Gastroesophageal sphincter (tissue), 4 donors: ENCODE data around the gene TMEM238. TPM values are rescaled to one million over a fixed set of nuclear protein-coding genes. Genes with fewer than 3 reads are reported as not detected.
A peak's percentile ranks its signal among the peaks of the same experiment; 100 is the strongest.
"Not testable (repeated sequence)": the region's sequence is repeated elsewhere in the genome, so short reads cannot be mapped to it uniquely, and the experiment has no call there.

Source experiments
- ATAC-seq: fragments of 150-250 bp; one replicate; pipeline ENCODE4 v1.9.1; 2016; ENCODE audit warnings: mild to moderate bottlenecking, moderate library complexity
- H3K27ac ChIP-seq, 4 donors: fragments of 200-600 bp; sonication (generic) in 3 of 4; 1 replicate in 3 of 4; 2 replicates in 1 of 4; pipeline ENCODE4 v1.5.1; 2016 to 2019
- H3K27me3 ChIP-seq: fragments of 200-600 bp; sonication (generic); one replicate; pipeline ENCODE4 v1.5.1; 2019
- H3K36me3 ChIP-seq, 2 donors: fragments of 200-600 bp; sonication (generic); one replicate each; pipeline ENCODE4 v1.5.1; 2019; ENCODE audit warnings: control low read depth in 1 of 2
- H3K4me1 ChIP-seq, 3 donors: fragments of 200-600 bp; sonication (generic); 1 replicate in 2 of 3; 2 replicates in 1 of 3; pipeline ENCODE4 v1.5.1; 2016 to 2019; ENCODE audit warnings: control low read depth in 2 of 3
- H3K4me3 ChIP-seq, 2 donors: fragments of 200-600 bp; sonication (generic); one replicate each; pipeline ENCODE4 v1.5.1; 2019; ENCODE audit warnings: mild to moderate bottlenecking in 1 of 2, moderate library complexity in 1 of 2
- H3K9me3 ChIP-seq, 3 donors: fragments of 200-600 bp; sonication (generic); one replicate each; pipeline ENCODE4 v1.5.1; 2017 to 2019; ENCODE audit warnings: control low read depth in 2 of 3
- EP300 ChIP-seq: sonication (generic); formaldehyde crosslinking; IDR thresholded peaks from one replicate; pipeline ENCODE4 v1.6.1; 2017; ENCODE audit warnings: antibody characterized with exemption, mild to moderate bottlenecking
- POLR2A ChIP-seq, 2 donors: fragments of 450-650 bp; IDR thresholded peaks; one replicate each; pipeline ENCODE4 v1.6.1; 2017; ENCODE audit warnings: antibody characterized with exemption in 2 of 2, mild to moderate bottlenecking in 2 of 2, moderate library complexity in 1 of 2
- POLR2AphosphoS5 ChIP-seq: sonication (generic); formaldehyde crosslinking; IDR thresholded peaks from one replicate; pipeline ENCODE4 v1.6.1; 2017; ENCODE audit warnings: antibody characterized with exemption
- WGBS, 2 donors: methylation state at CpG; one replicate each; pipeline ENCODE4 v1.1.5; 2018; ENCODE audit warnings: low coverage in 1 of 2; 5-methylcytosine and 5-hydroxymethylcytosine counted together
- total RNA-seq, 4 donors: library from RNA; depleted of rRNA; stranded (reverse); fragments of >200 nt; gene quantifications; one replicate each; pipeline ENCODE4 v1.1.0, GENCODE V29; 2016
- TF ChIP-seq, protein P1 (sequence below), 4 experiments: fragments of 200-600 bp in 2 of 4; fragments of 450-650 bp in 2 of 4; sonication (generic) in 1 of 4; IDR thresholded peaks; one replicate each; pipeline ENCODE4 v1.5.1; 2017 to 2019; ENCODE audit warnings: antibody characterized with exemption in 4 of 4, mild to moderate bottlenecking in 2 of 4, moderate library complexity in 2 of 4

The TMEM238 gene
- total RNA-seq, 4 donors from 2014 or later, result 1.6 to 6.0 TPM; not detected in 2

DNA sequence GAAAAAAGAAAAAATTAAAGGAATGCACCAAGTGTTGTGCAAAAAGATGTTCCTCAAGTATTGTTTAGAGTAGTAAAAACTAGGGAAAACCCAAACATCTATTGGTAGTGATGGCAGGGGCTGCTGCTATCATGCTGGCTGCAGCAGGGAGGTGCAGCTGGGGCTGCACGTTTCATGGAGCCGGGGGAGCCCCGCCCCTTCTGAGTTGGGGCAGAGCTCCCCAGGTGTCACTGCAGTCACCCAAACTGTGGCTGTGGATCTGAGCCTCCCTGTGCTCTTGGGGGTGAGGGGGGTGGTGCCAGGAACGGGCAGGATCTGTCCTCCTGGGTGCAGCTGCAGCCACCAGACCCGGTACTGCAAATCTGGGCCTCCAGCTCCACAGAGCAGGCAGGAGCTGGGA lies 35.0 kb upstream of the TMEM238 start:
- no peaks in the 10 kb centered on the region for H3K9me3 ChIP-seq
- peaks cover 33% of the 10 kb centered on the region for H3K27me3 ChIP-seq
- no peak overlapping the region for H3K4me3 ChIP-seq
- H3K36me3 ChIP-seq, result no peaks in the 10 kb centered on the region
- H3K4me1 ChIP-seq, result no peaks in the 10 kb centered on the region
- ATAC-seq, result no peak
- WGBS, 2 donors, result 42 to 43% methylated on average over 2 of the region's 5 CpGs
- TF ChIP-seq, protein P1, sequence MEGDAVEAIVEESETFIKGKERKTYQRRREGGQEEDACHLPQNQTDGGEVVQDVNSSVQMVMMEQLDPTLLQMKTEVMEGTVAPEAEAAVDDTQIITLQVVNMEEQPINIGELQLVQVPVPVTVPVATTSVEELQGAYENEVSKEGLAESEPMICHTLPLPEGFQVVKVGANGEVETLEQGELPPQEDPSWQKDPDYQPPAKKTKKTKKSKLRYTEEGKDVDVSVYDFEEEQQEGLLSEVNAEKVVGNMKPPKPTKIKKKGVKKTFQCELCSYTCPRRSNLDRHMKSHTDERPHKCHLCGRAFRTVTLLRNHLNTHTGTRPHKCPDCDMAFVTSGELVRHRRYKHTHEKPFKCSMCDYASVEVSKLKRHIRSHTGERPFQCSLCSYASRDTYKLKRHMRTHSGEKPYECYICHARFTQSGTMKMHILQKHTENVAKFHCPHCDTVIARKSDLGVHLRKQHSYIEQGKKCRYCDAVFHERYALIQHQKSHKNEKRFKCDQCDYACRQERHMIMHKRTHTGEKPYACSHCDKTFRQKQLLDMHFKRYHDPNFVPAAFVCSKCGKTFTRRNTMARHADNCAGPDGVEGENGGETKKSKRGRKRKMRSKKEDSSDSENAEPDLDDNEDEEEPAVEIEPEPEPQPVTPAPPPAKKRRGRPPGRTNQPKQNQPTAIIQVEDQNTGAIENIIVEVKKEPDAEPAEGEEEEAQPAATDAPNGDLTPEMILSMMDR (IDR thresholded peaks at IDR 0.05), result no peak
- TF ChIP-seq POLR2A (IDR thresholded peaks at IDR 0.05), result no peak
- no peak for TF ChIP-seq EP300
- TF ChIP-seq POLR2AphosphoS5, result no peak
- no peak overlapping the region for H3K27ac ChIP-seq

DNA sequence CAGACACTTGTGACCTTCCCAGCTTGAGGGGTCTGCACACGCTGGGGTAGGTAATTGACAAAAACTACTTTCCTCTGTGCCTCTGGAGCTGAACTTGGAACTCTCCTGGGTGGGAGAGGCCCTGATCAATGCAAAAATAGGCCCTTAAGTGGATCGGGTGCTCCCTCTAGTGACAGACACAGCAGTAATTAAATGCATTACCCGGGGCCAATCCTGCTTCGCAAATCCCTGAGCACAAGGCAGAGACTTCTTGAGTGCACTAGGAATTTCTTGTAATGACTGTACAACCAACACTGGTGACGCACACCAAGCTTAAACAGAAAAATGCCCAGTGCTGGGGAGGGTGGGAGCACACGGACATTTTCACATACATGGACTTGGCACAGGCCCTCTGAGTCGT lies 34.1 kb upstream of the TMEM238 start:
- peak; percentile 58 for ATAC-seq
- H3K27me3 ChIP-seq, result peaks cover 27% of the 10 kb centered on the region
- H3K4me1 ChIP-seq, result no peaks in the 10 kb centered on the region
- no peaks in the 10 kb centered on the region for H3K36me3 ChIP-seq
- no peaks in the 10 kb centered on the region for H3K9me3 ChIP-seq
- TF ChIP-seq EP300, result no peak
- TF ChIP-seq, protein P1 (IDR thresholded peaks at IDR 0.05), result peak in 3 of 4 experiments; percentile 59 to 67 (median 60)
- H3K27ac ChIP-seq, result no peak overlapping the region
- H3K4me3 ChIP-seq, result no peak overlapping the region
- WGBS, 2 donors, result no CpG with 5 or more reads among the region's 7 CpGs

DNA sequence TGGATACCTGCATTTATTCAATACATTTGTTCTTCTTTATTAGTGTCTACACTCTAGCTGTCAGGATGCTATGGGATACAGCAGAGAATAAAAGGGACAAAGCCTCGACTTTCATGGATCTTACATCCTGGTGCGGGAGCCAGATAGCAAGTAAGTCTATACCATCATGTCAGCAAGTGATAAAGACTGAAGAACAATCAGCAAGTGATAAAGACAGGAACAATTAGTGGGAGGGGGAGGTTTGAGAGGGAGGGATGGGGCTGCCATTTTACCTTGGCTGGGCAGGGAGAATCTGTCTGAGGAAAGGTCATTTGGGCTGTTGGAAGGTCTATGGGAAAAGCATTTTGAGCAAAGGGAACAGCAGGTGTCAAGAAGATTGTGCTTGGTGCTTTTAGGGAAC lies 26.1 kb upstream of the TMEM238 start:
- no peak for ATAC-seq

DNA sequence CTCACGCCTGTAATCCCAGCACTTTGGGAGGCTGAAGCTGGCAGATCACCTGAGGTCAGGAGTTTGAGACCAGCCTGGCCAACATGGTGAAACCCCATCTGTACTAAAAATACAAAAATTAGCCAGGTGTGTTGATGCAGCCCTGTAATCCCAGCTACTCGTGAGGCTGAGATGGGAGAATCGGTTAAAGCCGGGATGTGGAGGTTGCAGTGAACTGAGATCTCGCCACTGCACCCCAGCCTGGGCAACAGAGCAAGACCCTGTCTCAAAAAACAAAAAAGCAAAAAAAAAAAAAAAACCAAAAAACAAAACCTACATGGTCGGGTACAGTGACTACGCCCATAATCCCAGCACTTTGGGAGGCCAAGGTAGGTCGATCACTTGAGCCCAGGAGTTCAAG lies 25.1 kb upstream of the TMEM238 start:
- not testable (repeated sequence) for H3K9me3 ChIP-seq, ATAC-seq, H3K4me3 ChIP-seq, H3K27me3 ChIP-seq
- H3K27ac ChIP-seq, result peak overlapping the region in 2 of 4 donors; percentile 97 to 98
- H3K36me3 ChIP-seq, result peaks cover 0 to 21% of the 10 kb centered on the region in 2 donors
- 92% methylated on average over 7 of the region's 8 CpGs; no CpG with 5 or more reads in 1 of the 2 donors for WGBS, 2 donors
- H3K4me1 ChIP-seq, result peaks cover 0 to 22% (median 16%) of the 10 kb centered on the region in 3 donors

More for the DNA sequence above, 26.1 kb upstream of the TMEM238 start:
- no peak overlapping the region for H3K4me3 ChIP-seq
- no peaks in the 10 kb centered on the region for H3K27me3 ChIP-seq
- H3K9me3 ChIP-seq, result no peaks in the 10 kb centered on the region
- H3K4me1 ChIP-seq, result peaks cover 0 to 22% (median 16%) of the 10 kb centered on the region in 3 donors
- H3K27ac ChIP-seq, result no peak overlapping the region
- TF ChIP-seq, protein P1 (IDR thresholded peaks at IDR 0.05), result no peak
- no peak for TF ChIP-seq POLR2AphosphoS5
- no peak for TF ChIP-seq EP300
- no peak for TF ChIP-seq POLR2A (IDR thresholded peaks at IDR 0.05)
- WGBS, 2 donors, result 67 to 83% methylated on average over 1 of the region's 2 CpGs
- peaks cover 0 to 12% of the 10 kb centered on the region in 2 donors for H3K36me3 ChIP-seq

DNA sequence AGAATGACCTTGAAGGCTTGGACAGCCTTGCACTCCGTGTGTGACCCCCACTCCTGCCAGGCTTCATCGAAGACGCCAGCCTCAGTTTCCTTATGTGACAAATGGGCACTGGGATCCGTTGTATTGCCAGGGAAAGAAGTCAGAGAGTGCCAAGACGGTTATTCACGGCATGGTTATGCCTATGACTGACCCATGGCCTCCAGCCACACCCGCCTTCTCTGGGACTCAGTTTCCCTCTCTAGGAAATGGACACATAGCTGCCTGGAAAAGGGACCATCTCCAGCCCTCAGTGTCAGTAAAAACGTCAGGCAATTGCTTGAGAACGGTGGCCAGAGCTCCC lies 24.4 kb upstream of the TMEM238 start:
- Histone ChIP-seq H3K4me3 (peak overlapping the region; percentile 28 to 85), H3K9me3 (no peaks in the 10 kb centered on the region), H3K27me3 (no peaks in the 10 kb centered on the region), H3K27ac (peak overlapping the region; percentile 81 to 98 (median 96)), H3K36me3 (peaks cover 0 to 27% of the 10 kb centered on the region in 2 donors), H3K4me1 (peaks cover 0 to 22% (median 16%) of the 10 kb centered on the region in 3 donors)
- ATAC-seq, result no peak
- 53 to 60% methylated on average over 3 to 9 of the region's 9 CpGs for WGBS, 2 donors
- TF ChIP-seq EP300, result no peak
- TF ChIP-seq, protein P1 (IDR thresholded peaks at IDR 0.05), result no peak
- TF ChIP-seq POLR2A (IDR thresholded peaks at IDR 0.05), result no peak
- TF ChIP-seq POLR2AphosphoS5, result no peak
